ENCODE measurements around the gene ZNF699.

DNA sequence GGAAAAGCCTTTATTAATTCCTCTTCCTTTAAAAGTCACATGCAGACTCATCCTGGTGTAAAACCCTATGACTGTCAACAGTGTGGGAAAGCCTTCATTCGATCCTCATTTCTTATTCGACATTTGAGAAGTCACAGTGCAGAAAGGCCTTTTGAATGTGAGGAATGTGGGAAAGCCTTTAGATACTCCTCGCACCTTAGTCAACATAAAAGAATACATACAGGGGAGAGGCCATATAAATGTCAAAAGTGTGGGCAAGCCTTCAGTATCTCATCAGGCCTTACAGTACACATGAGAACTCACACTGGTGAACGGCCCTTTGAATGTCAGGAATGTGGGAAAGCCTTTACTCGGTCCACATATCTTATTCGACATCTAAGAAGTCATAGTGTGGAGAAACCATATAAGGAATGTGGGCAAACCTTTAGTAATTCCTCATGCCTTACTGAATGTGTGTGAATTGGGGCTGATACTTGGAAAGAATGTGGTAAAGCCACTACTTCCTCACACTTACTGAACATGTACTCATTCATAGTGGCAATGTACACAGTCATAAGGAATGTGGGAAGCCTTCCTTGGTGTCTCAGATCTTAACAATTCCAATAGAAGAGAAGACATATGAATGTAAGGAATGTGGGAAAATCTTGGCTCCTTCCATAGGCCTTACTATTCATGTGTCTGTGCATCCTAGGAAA is 33.1 kb upstream of the ZNF699 start:
- TF ChIP-seq, protein P1, sequence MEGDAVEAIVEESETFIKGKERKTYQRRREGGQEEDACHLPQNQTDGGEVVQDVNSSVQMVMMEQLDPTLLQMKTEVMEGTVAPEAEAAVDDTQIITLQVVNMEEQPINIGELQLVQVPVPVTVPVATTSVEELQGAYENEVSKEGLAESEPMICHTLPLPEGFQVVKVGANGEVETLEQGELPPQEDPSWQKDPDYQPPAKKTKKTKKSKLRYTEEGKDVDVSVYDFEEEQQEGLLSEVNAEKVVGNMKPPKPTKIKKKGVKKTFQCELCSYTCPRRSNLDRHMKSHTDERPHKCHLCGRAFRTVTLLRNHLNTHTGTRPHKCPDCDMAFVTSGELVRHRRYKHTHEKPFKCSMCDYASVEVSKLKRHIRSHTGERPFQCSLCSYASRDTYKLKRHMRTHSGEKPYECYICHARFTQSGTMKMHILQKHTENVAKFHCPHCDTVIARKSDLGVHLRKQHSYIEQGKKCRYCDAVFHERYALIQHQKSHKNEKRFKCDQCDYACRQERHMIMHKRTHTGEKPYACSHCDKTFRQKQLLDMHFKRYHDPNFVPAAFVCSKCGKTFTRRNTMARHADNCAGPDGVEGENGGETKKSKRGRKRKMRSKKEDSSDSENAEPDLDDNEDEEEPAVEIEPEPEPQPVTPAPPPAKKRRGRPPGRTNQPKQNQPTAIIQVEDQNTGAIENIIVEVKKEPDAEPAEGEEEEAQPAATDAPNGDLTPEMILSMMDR (IDR thresholded peaks at IDR 0.05), result no peak
- no peak for TF ChIP-seq EZH2 (IDR thresholded peaks at IDR 0.05; ENCODE audit: borderline replicate concordance, insufficient read depth, low read depth, low read length, poor library complexity, severe bottlenecking)
